Fibroblast of villous mesenchyme (primary cell): ENCODE measurements around the gene TMEM33. TPM values are rescaled to one million over a fixed set of nuclear protein-coding genes. Genes with fewer than 3 reads are reported as not detected.

ENCODE experiments used
- DNase-seq: peaks from one replicate; pipeline ENCODE4 v3.0.0-alpha.2; 2010; ENCODE audit warnings: low read depth
- H3K4me3 ChIP-seq: 2 replicates; pipeline ENCODE4 v1.5.1; 2011; ENCODE audit warnings: low read depth, mild to moderate bottlenecking, low read length
- total RNA-seq: library from RNA; depleted of rRNA; stranded (reverse); fragments of >200 nt; gene quantifications from 2 replicates; pipeline ENCODE4 v1.2.3, GENCODE V29; 2012
- TF ChIP-seq, protein P1 (sequence below): IDR thresholded peaks from 2 replicates; pipeline ENCODE4 v1.5.1; 2012; ENCODE audit warnings: low read depth, mild to moderate bottlenecking, low read length; ENCODE audit not compliant: insufficient read depth

TMEM33 gene
- total RNA-seq, 1 donor: 58.7 TPM

DNA sequence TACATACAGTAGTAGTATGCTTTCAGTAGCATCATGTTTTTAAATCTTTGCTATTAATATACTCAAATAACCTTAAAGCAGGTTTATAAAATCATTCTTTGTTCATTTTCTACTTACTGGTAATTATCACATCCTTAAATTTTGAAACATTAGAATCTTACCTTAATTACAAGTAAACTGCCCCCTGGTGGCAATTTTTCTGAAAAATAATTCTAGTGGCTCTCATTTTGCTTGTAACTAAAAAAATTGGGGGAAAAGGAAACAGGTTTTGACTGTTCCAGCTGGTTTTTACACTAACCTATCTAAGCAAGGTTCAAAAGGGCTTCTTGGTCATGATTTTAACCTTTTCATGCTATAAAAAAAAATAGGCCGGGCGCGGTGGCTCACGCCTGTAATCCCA lies 27.9 kb downstream of the TMEM33 start:
- peak; percentile 41 for DNase-seq
- peak overlapping the region; percentile 26 for H3K4me3 ChIP-seq
- TF ChIP-seq, protein P1, sequence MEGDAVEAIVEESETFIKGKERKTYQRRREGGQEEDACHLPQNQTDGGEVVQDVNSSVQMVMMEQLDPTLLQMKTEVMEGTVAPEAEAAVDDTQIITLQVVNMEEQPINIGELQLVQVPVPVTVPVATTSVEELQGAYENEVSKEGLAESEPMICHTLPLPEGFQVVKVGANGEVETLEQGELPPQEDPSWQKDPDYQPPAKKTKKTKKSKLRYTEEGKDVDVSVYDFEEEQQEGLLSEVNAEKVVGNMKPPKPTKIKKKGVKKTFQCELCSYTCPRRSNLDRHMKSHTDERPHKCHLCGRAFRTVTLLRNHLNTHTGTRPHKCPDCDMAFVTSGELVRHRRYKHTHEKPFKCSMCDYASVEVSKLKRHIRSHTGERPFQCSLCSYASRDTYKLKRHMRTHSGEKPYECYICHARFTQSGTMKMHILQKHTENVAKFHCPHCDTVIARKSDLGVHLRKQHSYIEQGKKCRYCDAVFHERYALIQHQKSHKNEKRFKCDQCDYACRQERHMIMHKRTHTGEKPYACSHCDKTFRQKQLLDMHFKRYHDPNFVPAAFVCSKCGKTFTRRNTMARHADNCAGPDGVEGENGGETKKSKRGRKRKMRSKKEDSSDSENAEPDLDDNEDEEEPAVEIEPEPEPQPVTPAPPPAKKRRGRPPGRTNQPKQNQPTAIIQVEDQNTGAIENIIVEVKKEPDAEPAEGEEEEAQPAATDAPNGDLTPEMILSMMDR: peak; percentile 50

DNA sequence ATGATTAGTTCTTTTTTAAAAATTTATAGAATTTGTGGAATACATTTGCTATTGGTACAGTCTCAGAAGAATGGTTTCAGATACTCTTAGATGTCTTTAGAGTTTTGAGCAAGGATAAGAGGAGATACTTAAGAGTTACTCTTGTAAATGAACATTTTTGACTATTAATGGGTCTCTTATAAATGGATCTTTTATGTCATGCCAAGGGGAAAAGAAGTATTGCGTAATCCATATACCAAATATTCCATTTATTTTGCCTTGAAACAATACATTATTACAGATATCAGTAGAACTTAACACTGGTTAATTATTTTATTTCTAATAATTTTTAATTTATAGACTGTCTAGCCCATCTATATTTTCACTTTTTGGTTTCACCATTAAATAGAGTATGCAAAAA lies 29.2 kb downstream of the TMEM33 start:
- H3K4me3 ChIP-seq: no peak overlapping the region
- TF ChIP-seq, protein P1: no peak
- DNase-seq: no peak

DNA sequence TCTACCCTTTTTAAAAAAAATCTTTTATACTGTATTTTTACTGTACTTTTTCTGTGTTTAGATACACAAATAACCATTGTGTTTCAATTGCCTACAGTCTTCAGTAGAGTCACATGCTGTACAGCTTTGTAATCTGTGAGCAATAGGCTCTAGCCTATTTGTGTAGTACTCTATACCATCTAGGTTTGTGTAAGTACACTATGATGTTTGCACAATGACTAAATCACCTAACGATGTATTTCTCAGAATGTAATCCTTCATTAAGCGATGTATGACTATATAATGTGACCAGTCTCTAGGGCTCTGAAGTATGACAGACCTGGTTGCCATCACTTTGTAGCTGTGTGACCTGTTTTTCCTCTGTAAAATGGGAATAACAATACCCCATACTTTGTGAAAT lies 32.2 kb downstream of the TMEM33 start:
- TF ChIP-seq, protein P1: no peak
- H3K4me3 ChIP-seq: no peak overlapping the region
- no peak for DNase-seq

DNA sequence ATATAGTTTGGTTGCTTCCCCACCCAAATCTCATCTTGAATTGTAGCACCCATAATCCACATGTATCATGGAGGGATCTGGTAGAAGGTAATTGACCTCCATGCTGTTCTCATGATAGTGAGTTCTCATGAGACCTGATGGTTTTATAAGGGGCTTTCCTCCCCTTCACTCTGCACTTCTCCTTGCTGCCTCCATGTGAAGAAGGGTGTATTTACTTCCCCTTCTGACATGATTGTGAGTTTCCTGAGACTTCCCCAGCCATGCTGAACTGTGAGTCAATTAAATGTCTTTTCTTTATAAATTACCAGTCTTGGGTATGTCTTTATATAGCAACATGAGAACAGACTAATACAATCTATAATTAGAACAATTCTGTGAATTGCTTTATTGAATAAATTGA lies 34.4 kb downstream of the TMEM33 start:
- no peak overlapping the region for H3K4me3 ChIP-seq
- no peak for DNase-seq
- TF ChIP-seq, protein P1: no peak

DNA sequence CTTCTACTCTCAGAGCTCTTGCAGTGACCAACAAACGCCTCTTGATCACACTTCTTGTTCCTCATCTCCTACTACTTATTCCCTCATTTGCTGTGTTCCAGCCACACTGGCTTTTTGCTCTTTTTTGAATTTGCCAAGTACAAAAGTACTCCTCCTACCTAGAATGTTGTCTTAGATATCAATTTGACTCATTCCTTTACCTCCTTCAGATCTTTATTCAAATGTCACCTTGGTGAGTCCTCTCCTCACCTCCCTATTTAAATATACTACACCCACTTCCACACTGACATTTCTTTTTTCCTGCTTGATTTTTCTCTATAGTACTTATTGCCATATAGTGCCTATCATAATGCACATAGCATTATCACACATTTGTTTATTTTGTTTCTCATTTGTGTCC lies 40.1 kb downstream of the TMEM33 start:
- TF ChIP-seq, protein P1: no peak
- no peak overlapping the region for H3K4me3 ChIP-seq
- DNase-seq: no peak

DNA sequence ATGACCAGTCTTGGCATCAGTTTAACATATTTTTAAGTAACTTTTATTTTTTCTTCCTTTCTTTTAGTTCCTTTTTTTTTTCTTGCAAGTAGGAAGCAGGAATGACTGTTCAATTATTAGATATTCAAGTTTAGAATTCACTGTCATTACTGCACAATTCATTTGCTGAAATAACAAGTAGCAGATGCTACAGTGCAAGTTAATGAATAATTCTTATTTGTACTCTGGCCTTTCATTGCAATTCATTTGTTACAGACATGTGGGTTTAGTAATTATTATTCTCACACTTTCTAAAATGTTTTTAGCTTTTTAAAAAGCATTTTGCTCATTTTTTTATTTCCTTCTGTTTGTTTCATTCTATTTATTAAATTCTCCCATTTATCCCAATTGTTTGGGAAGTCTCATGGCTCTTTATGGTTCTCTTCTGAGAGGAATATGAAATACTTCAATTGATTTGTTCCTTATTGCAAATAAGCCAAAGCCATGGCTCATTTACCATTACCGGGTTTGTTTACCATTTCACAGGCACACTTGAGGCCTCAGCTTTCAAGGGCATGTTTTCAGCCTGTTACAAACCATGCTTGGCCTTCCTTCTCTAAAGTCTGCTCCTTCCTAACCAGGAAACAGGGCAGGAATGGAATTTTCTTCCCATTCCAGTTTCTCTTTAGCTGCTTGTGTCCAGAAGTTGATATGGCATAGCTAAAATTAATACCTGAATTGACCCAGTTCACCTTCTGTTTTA lies 41.7 kb downstream of the TMEM33 start:
- H3K4me3 ChIP-seq: no peak overlapping the region
- TF ChIP-seq, protein P1: no peak
- no peak for DNase-seq

DNA sequence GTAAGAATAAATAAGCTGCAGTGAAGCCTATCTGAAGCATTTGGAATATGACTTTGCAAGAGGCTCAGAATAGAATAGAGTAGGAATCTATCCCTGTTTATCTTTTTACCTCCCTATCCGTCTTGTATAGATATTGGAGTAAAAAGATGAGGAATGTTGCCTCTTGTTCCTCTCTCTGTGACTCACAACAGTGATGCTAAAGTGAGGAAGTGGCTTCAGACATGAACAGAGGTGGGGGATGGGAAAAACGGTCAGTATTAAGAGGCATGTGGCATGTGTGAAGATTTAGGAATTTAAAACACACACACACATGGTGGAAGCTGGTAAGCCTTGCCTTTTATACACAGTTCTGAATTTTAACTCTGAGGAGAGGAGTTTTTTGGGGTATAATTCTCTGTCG lies 42.5 kb downstream of the TMEM33 start:
- no peak overlapping the region for H3K4me3 ChIP-seq
- DNase-seq: no peak
- TF ChIP-seq, protein P1: no peak
